Breast epithelium (tissue), 3 donors: ENCODE data around the gene REEP3.

Experiments
- CTCF ChIP-seq, 3 donors: fragments of 450-650 bp; IDR thresholded peaks; one replicate each; pipeline ENCODE4 v1.5.1; 2016 to 2017; ENCODE audit warnings: antibody characterized with exemption in 3 of 3, mild to moderate bottlenecking in 3 of 3, moderate library complexity in 3 of 3
- POLR2A ChIP-seq: fragments of 450-650 bp; IDR thresholded peaks from one replicate; pipeline ENCODE4 v1.6.1; 2016; ENCODE audit warnings: antibody characterized with exemption, mild to moderate bottlenecking, moderate library complexity
- POLR2AphosphoS5 ChIP-seq, 3 donors: sonication (generic); formaldehyde crosslinking; IDR thresholded peaks; one replicate each; pipeline ENCODE4 v1.6.1; 2017; ENCODE audit warnings: antibody characterized with exemption in 3 of 3

GRCh38 chr10:63498665-63499064 lies 22.5 kb upstream of the REEP3 start:
- TF ChIP-seq CTCF (IDR thresholded peaks at IDR 0.05) (no peak), POLR2AphosphoS5 (IDR thresholded peaks at IDR 0.05) (no peak), POLR2A (no peak)
